ENCODE data around the gene IRF5.

GRCh38 chr7:128895320-128895719 lies 42.4 kb upstream of the IRF5 start:
- TF ChIP-seq SP1 (IDR thresholded peaks at IDR 0.05) (no peak), BHLHE40 (IDR thresholded peaks at IDR 0.05; ENCODE audit: borderline replicate concordance) (no peak), FOXM1 (IDR thresholded peaks at IDR 0.05; ENCODE audit: borderline replicate concordance) (no peak), PKNOX1 (IDR thresholded peaks at IDR 0.05) (no peak), LEF1 (IDR thresholded peaks at IDR 0.05; ENCODE audit: borderline replicate concordance) (no peak), TARDBP (IDR thresholded peaks at IDR 0.05) (no peak), NFRKB (IDR thresholded peaks at IDR 0.05) (no peak), ELF4 (IDR thresholded peaks at IDR 0.05) (no peak), FOXK2 (IDR thresholded peaks at IDR 0.05) (no peak), HDGF (IDR thresholded peaks at IDR 0.05; ENCODE audit: borderline replicate concordance) (no peak), FOXA1 (IDR thresholded peaks at IDR 0.05) (no peak), ZNF384 (IDR thresholded peaks at IDR 0.05) (no peak)
